Prostate gland (tissue), 2 donors: ENCODE measurements around the gene PTGES2.

Experiments used
- POLR2A ChIP-seq: fragments of 450-650 bp; IDR thresholded peaks from one replicate; pipeline ENCODE4 v1.6.1; 2016; ENCODE audit warnings: antibody characterized with exemption, mild to moderate bottlenecking
- POLR2AphosphoS5 ChIP-seq: sonication (generic); formaldehyde crosslinking; IDR thresholded peaks from one replicate; pipeline ENCODE4 v1.6.1; 2017; ENCODE audit warnings: antibody characterized with exemption
- TF ChIP-seq, protein P1 (sequence below), 4 experiments: fragments of 200-600 bp in 2 of 4; fragments of 450-650 bp in 2 of 4; sonication (generic) in 2 of 4; IDR thresholded peaks; 1 replicate in 3 of 4; 2 replicates in 1 of 4; pipeline ENCODE4 v1.5.1; 2016 to 2019; ENCODE audit warnings: antibody characterized with exemption in 4 of 4, mild to moderate bottlenecking in 2 of 4, moderate library complexity in 2 of 4

DNA sequence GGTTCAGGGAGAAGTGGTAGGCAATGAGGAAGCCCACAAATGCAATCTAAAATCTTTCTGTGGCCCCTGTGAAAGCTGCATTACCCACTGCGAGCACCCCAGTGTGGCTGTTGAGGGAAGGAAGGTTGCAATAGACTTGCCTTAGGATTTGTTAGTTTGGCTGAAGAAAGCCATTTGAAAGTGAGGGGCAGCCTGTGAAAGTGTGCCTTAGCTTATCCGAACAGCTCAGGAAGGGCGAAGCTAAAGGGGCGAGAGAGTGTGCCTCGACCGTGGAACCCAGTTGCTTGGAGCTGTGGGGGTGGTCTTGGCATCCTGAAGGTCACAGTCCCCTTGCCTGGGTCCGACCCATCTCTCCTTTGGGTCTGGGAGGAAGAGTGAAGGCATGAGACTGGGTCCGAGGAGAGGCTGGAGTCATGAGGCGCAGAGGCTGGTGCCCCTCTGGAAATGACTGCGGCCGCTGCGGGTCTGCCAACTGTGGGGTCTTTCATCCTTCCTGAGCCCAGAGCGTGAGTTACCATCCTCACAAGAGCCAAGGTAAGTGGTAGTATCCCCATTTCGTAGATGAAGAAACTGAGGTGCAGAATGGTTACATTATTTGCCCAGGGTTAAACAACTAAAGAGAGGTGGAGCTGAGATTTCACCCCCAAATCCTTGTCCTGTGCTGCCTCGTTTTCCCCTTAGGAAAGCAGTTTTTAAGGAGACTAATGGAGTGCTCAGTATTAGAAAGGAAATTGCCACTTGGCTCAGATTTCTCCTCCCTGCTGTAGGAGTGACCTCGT lies 35.1 kb downstream of the PTGES2 start:
- TF ChIP-seq, protein P1, sequence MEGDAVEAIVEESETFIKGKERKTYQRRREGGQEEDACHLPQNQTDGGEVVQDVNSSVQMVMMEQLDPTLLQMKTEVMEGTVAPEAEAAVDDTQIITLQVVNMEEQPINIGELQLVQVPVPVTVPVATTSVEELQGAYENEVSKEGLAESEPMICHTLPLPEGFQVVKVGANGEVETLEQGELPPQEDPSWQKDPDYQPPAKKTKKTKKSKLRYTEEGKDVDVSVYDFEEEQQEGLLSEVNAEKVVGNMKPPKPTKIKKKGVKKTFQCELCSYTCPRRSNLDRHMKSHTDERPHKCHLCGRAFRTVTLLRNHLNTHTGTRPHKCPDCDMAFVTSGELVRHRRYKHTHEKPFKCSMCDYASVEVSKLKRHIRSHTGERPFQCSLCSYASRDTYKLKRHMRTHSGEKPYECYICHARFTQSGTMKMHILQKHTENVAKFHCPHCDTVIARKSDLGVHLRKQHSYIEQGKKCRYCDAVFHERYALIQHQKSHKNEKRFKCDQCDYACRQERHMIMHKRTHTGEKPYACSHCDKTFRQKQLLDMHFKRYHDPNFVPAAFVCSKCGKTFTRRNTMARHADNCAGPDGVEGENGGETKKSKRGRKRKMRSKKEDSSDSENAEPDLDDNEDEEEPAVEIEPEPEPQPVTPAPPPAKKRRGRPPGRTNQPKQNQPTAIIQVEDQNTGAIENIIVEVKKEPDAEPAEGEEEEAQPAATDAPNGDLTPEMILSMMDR (IDR thresholded peaks at IDR 0.05), result no peak
- no peak for TF ChIP-seq POLR2A
- no peak for TF ChIP-seq POLR2AphosphoS5
